Measurements from ENCODE around the gene ATP5F1E. TPM values are rescaled to one million over a fixed set of nuclear protein-coding genes. Genes with fewer than 3 reads are reported as not detected.
A peak's percentile ranks its signal among the peaks of the same experiment; 100 is the strongest.

ATP5F1E gene
- total RNA-seq, 4 donors from 2014 or later: 7.2 to 33.0 (median 25.8) TPM

- DNase-seq: peak; percentile 33
- TF ChIP-seq POLR2A (IDR thresholded peaks at IDR 0.05) (peak; percentile 59), CTCF (IDR thresholded peaks at IDR 0.05) (no peak), POLR2AphosphoS5 (IDR thresholded peaks at IDR 0.05) (peak in 2 of 3 donors; percentile 61 to 81)
- peak overlapping the region in 3 of 4 donors; percentile 75 to 95 (median 79) for H3K4me3 ChIP-seq
Measured at GRCh38 chr20:59040667-59041066, 8.5 kb upstream of the ATP5F1E start.

GRCh38 chr20:59039233-59039632 is 7.1 kb upstream of the ATP5F1E start:
- H3K36me3 ChIP-seq: peaks cover 0 to 30% (median 12%) of the 10 kb centered on the region in 4 donors
- H3K27ac ChIP-seq: no peak overlapping the region
- no peaks in the 10 kb centered on the region for H3K9me3 ChIP-seq
- DNase-seq: no peak
- H3K4me3 ChIP-seq: no peak overlapping the region
- peaks cover 22 to 49% (median 32%) of the 10 kb centered on the region in 4 donors for H3K4me1 ChIP-seq
- 38 to 75% methylated on average over 1 of the region's 1 CpG for WGBS, 2 donors (ENCODE audit: low coverage in 1 of 2)
- no peaks in the 10 kb centered on the region for H3K27me3 ChIP-seq
- in situ Hi-C loops (cut with MboI; ENCODE audit: low pct_ligation_motif_present in 1 of 4, low pct_unique_long_range_greater_than_20kb in 1 of 4, low sequenced_read_pairs in 3 of 4) (loop anchor here in 1 of 4 donors (25.0 kb wide), 1 partner anchor 377 kb away; the partner anchor contains the start of gene STX16), intact Hi-C loops (cut with DNase I; ENCODE audit: low total_unique reads) (no loop called here)
- TF ChIP-seq POLR2AphosphoS5 (IDR thresholded peaks at IDR 0.05) (no peak), POLR2A (IDR thresholded peaks at IDR 0.05) (no peak), EP300 (IDR thresholded peaks at IDR 0.05; ENCODE audit: low read depth) (no peak), CTCF (IDR thresholded peaks at IDR 0.05) (no peak)

More at GRCh38 chr20:59040667-59041066, 8.5 kb upstream of the ATP5F1E start:
- H3K9me3 ChIP-seq: no peaks in the 10 kb centered on the region
- H3K36me3 ChIP-seq: peaks cover 0 to 26% (median 7%) of the 10 kb centered on the region in 4 donors
- intact Hi-C loops (cut with DNase I; ENCODE audit: low total_unique reads): no loop called here
- H3K4me1 ChIP-seq: peaks cover 22 to 45% (median 32%) of the 10 kb centered on the region in 4 donors
- WGBS, 2 donors (ENCODE audit: low coverage in 1 of 2): 41 to 50% methylated on average over 4 to 5 of the region's 5 CpGs
- H3K27ac ChIP-seq: peak overlapping the region; percentile 89 to 96 (median 92)
- no peaks in the 10 kb centered on the region for H3K27me3 ChIP-seq
- in situ Hi-C loops (cut with MboI; ENCODE audit: low pct_ligation_motif_present in 1 of 4, low pct_unique_long_range_greater_than_20kb in 1 of 4, low sequenced_read_pairs in 3 of 4): loop anchor here in 1 of 4 donors (25.0 kb wide), 1 partner anchor 378 kb away; the partner anchor contains the start of gene STX16

GRCh38 chr20:59037386-59037785 is 5.3 kb upstream of the ATP5F1E start:
- intact Hi-C loops (cut with DNase I; ENCODE audit: low total_unique reads): no loop called here
- H3K27me3 ChIP-seq: no peaks in the 10 kb centered on the region
- in situ Hi-C loops (cut with MboI; ENCODE audit: low pct_ligation_motif_present in 1 of 4, low pct_unique_long_range_greater_than_20kb in 1 of 4, low sequenced_read_pairs in 3 of 4): loop anchor here in 1 of 4 donors (25.0 kb wide), 1 partner anchor 375 kb away; the partner anchor contains the start of gene STX16
- no peak overlapping the region for H3K27ac ChIP-seq
- H3K9me3 ChIP-seq: no peaks in the 10 kb centered on the region
- 94 to 95% methylated on average over 7 to 12 of the region's 12 CpGs for WGBS, 2 donors (ENCODE audit: low coverage in 1 of 2)
- peaks cover 0 to 30% (median 12%) of the 10 kb centered on the region in 4 donors for H3K36me3 ChIP-seq
- no peak for DNase-seq
- peaks cover 24 to 52% (median 32%) of the 10 kb centered on the region in 4 donors for H3K4me1 ChIP-seq
- TF ChIP-seq POLR2AphosphoS5 (IDR thresholded peaks at IDR 0.05): no peak
- no peak for TF ChIP-seq CTCF (IDR thresholded peaks at IDR 0.05)
- TF ChIP-seq EP300 (IDR thresholded peaks at IDR 0.05; ENCODE audit: low read depth): no peak
- no peak for TF ChIP-seq POLR2A (IDR thresholded peaks at IDR 0.05)
- no peak overlapping the region for H3K4me3 ChIP-seq

GRCh38 chr20:59035381-59035780 is 3.2 kb upstream of the ATP5F1E start:
- peaks cover 0 to 30% (median 12%) of the 10 kb centered on the region in 4 donors for H3K36me3 ChIP-seq
- no peaks in the 10 kb centered on the region for H3K27me3 ChIP-seq
- H3K27ac ChIP-seq: no peak overlapping the region
- in situ Hi-C loops (cut with MboI; ENCODE audit: low pct_ligation_motif_present in 1 of 4, low pct_unique_long_range_greater_than_20kb in 1 of 4, low sequenced_read_pairs in 3 of 4): loop anchor here in 1 of 4 donors (25.0 kb wide), 1 partner anchor 373 kb away; the partner anchor contains the start of gene STX16
- no peak for DNase-seq
- no peaks in the 10 kb centered on the region for H3K9me3 ChIP-seq
- intact Hi-C loops (cut with DNase I; ENCODE audit: low total_unique reads): no loop called here
- TF ChIP-seq EP300 (IDR thresholded peaks at IDR 0.05; ENCODE audit: low read depth) (no peak), CTCF (IDR thresholded peaks at IDR 0.05) (no peak), POLR2AphosphoS5 (IDR thresholded peaks at IDR 0.05) (no peak), POLR2A (IDR thresholded peaks at IDR 0.05) (no peak)
- H3K4me1 ChIP-seq: peaks cover 20 to 47% (median 32%) of the 10 kb centered on the region in 4 donors
- no peak overlapping the region for H3K4me3 ChIP-seq
- WGBS, 2 donors (ENCODE audit: low coverage in 1 of 2): 96 to 100% methylated on average over 3 of the region's 3 CpGs

Data from transverse colon (tissue), 4 donors.